ENCODE data around the gene FOXP4. TPM values are rescaled to one million over a fixed set of nuclear protein-coding genes. Genes with fewer than 3 reads are reported as not detected.

The FOXP4 gene
- total and polyA plus RNA-seq, 2 donors (not counting 1 experiment from before 2014, with no cell fraction given), result 0.81 to 1.8 TPM

DNA sequence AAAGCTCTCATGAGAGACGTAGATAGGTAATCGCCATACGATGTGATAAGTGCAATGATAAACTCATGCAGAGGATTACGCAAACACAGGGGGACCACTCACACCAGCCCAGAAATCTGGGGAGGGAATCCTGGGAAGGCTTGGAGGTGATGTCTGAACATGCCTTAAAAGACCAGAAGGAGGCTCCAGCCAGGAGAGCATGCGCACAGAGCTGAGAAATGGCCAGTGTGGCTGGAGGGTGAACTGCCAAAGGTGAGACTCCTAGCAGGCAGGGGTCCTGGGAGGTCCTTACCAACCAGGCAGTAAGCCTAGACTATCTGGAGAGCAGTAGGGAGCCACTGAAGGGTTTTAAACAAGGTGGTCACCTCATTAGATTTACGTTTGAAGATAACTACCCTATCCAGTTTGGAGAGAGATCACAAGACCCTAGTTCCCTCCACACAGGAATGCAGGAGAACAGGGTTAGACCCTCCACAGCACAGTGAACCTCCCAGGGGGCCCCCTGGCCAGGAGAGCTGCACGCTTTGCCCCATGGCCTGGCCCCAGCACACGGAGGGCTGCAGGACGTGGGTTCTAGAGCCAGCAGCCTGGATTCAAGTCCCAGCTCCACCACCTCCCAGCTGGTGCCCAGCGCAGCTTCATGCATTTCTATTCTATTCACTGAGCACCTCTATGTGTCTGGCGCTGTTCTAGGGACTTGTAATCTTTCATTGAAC, 105.2 kb downstream of the FOXP4 start:
- H3K27me3 ChIP-seq (ENCODE audit: control insufficient read depth, insufficient read depth, low read length), result no peaks in the 10 kb centered on the region
- no peak overlapping the region for H2AFZ ChIP-seq (ENCODE audit: low read length)
- H3K4me2 ChIP-seq (ENCODE audit: extremely low read depth, insufficient read depth, low read length), result no peak overlapping the region
- no peaks in the 10 kb centered on the region for H3K9me3 ChIP-seq (ENCODE audit: control insufficient read depth, insufficient read depth, low read depth, low read length)
- DNase-seq (ENCODE audit: low read depth in 2 of 2), result no peak
- H3K4me3 ChIP-seq (replicated peaks in 1 of 4; ENCODE audit: control extremely low read depth in 1 of 4, insufficient read depth in 1 of 4, low read depth in 3 of 4, low read length in 4 of 4), result no peak overlapping the region
- no peak overlapping the region for H3K27ac ChIP-seq (ENCODE audit: insufficient read depth, low read length)
- H3K36me3 ChIP-seq (ENCODE audit: control insufficient read depth, insufficient read depth, low read length), result no peaks in the 10 kb centered on the region
- TF ChIP-seq, protein P1, sequence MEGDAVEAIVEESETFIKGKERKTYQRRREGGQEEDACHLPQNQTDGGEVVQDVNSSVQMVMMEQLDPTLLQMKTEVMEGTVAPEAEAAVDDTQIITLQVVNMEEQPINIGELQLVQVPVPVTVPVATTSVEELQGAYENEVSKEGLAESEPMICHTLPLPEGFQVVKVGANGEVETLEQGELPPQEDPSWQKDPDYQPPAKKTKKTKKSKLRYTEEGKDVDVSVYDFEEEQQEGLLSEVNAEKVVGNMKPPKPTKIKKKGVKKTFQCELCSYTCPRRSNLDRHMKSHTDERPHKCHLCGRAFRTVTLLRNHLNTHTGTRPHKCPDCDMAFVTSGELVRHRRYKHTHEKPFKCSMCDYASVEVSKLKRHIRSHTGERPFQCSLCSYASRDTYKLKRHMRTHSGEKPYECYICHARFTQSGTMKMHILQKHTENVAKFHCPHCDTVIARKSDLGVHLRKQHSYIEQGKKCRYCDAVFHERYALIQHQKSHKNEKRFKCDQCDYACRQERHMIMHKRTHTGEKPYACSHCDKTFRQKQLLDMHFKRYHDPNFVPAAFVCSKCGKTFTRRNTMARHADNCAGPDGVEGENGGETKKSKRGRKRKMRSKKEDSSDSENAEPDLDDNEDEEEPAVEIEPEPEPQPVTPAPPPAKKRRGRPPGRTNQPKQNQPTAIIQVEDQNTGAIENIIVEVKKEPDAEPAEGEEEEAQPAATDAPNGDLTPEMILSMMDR (conservative IDR thresholded peaks at IDR 0.05 in 1 of 2, IDR thresholded peaks at IDR 0.05 in 1 of 2; ENCODE audit: low read depth in 1 of 2, low read length in 2 of 2), result no peak
- TF ChIP-seq EZH2 (IDR thresholded peaks at IDR 0.05; ENCODE audit: low read length, missing control alignments), result no peak
- no peak overlapping the region for H3K9ac ChIP-seq (ENCODE audit: insufficient read depth, low read length)
- H3K4me1 ChIP-seq (ENCODE audit: control insufficient read depth, extremely low read depth, insufficient read depth, low read length), result no peaks in the 10 kb centered on the region
- H4K20me1 ChIP-seq (ENCODE audit: control insufficient read depth, extremely low read depth, insufficient read depth, low read length), result no peaks in the 10 kb centered on the region
- no peaks in the 10 kb centered on the region for H3K79me2 ChIP-seq (ENCODE audit: control insufficient read depth, insufficient read depth, low read length)

Other genes with a start within 250 kb of the FOXP4 start
- gene NCR2, start 210.8 kb upstream of the FOXP4 start, total RNA-seq, result not detected in 2 replicates
- gene NCR2, start 210.8 kb upstream of the FOXP4 start, polyA plus RNA-seq, result not detected in 2 replicates
- 0.17 and 3.3 TPM in 2 replicates for gene MDFI, start 92.1 kb downstream of the FOXP4 start, total RNA-seq
- gene MDFI, start 92.1 kb downstream of the FOXP4 start, polyA plus RNA-seq, result not detected in 2 replicates
- gene TFEB, start 189.2 kb downstream of the FOXP4 start, total RNA-seq, result 5.6 and 7.6 TPM in 2 replicates
- gene TFEB, start 189.2 kb downstream of the FOXP4 start, polyA plus RNA-seq, result 1.9 and 2.0 TPM in 2 replicates
- not detected in 2 replicates for gene PGC, start 201.0 kb downstream of the FOXP4 start, total RNA-seq
- gene PGC, start 201.0 kb downstream of the FOXP4 start, polyA plus RNA-seq, result not detected in 2 replicates
- 1.0 and 1.8 TPM in 2 replicates for gene FRS3, start 233.5 kb downstream of the FOXP4 start, total RNA-seq
- gene FRS3, start 233.5 kb downstream of the FOXP4 start, polyA plus RNA-seq, result 2.4 and 2.6 TPM in 2 replicates
- gene PRICKLE4, start 234.4 kb downstream of the FOXP4 start, total RNA-seq, result 0.26 TPM in 1 of 2 replicates, not detected in the other
- gene PRICKLE4, start 234.4 kb downstream of the FOXP4 start, polyA plus RNA-seq, result 0.08 and 0.19 TPM in 2 replicates
- gene TOMM6, start 241.3 kb downstream of the FOXP4 start, total RNA-seq, result 53.4 and 54.7 TPM in 2 replicates
- gene TOMM6, start 241.3 kb downstream of the FOXP4 start, polyA plus RNA-seq, result 324 and 506 TPM in 2 replicates

Data from fibroblast of lung (primary cell).